ENCODE data around the gene TAS2R30.

Gene TAS2R30

GRCh38 chr12:11092128-11092527 is 42.3 kb downstream of the TAS2R30 start, which contains the start of gene TAS2R43:
Gene TAS2R43 (minus strand): TSS chr12:11092313. CDS start chr12:11092229, 84 bp downstream.
- TF ChIP-seq POLR2A (IDR thresholded peaks at IDR 0.05; ENCODE audit: low read length) (no peak), GATA1 (IDR thresholded peaks at IDR 0.05; ENCODE audit: low read depth, low read length) (no peak)
- DNase-seq: no peak

GRCh38 chr12:11089246-11089645 is 45.2 kb downstream of the TAS2R30 start:
- no peak for DNase-seq
- TF ChIP-seq GATA1 (IDR thresholded peaks at IDR 0.05; ENCODE audit: low read depth, low read length) (no peak), POLR2A (IDR thresholded peaks at IDR 0.05; ENCODE audit: low read length) (no peak)

GRCh38 chr12:11085419-11085818 is 49.0 kb downstream of the TAS2R30 start:
- DNase-seq: no peak
- no peak for TF ChIP-seq GATA1 (IDR thresholded peaks at IDR 0.05; ENCODE audit: low read depth, low read length)
- TF ChIP-seq POLR2A (IDR thresholded peaks at IDR 0.05; ENCODE audit: low read length): no peak
